Caco-2 (cell line): ENCODE results near the gene CLEC1B. TPM values are rescaled to one million over a fixed set of nuclear protein-coding genes. Genes with fewer than 3 reads are reported as not detected.
"Not testable (repeated sequence)": the region's sequence is repeated elsewhere in the genome, so short reads cannot be mapped to it uniquely, and the experiment has no call there.

Experiments used
- BruUV-seq: library from RNA; stranded (reverse); fragments of 400-500 nt; replicated peaks from 2 replicates; lab custom pipeline; 2021; lab: Mats Ljungman, UMichigan
- CTCF ChIA-PET: fragments of 300-600 bp; sonication (Branson Sonifier 250); formaldehyde crosslinking; loops from one replicate; lab custom pipeline; 2022; ENCODE audit warnings: antibody characterized with exemption; lab: Charles Lee
- POLR2A ChIA-PET: fragments of 300-600 bp; sonication (Branson Sonifier 250); formaldehyde crosslinking; loops from one replicate; lab custom pipeline; 2022; ENCODE audit warnings: antibody characterized with exemption; lab: Charles Lee
- DNase-seq, 2 experiments: peaks; one replicate each; pipeline versions ENCODE4 v3.0.0 to v3.0.0-alpha.2; 2020 to 2022
- H3K27me3 ChIP-seq: replicated peaks from 2 replicates; pipeline ENCODE4 v1.6.0; 2011; ENCODE audit warnings: low read length; ENCODE audit not compliant: control insufficient read depth, insufficient read depth
- H3K36me3 ChIP-seq: 2 replicates; pipeline ENCODE4 v1.5.1; 2011; ENCODE audit warnings: low read length; ENCODE audit not compliant: control insufficient read depth, insufficient read depth
- H3K4me1 ChIP-seq: fragments of 250-450 bp; sonication (Bioruptor Pico); 2 replicates; pipeline ENCODE4 v1.5.1; 2020; ENCODE audit warnings: mild to moderate bottlenecking
- H3K4me3 ChIP-seq: 2 replicates; pipeline ENCODE4 v1.5.1; 2011; ENCODE audit warnings: low read depth, mild to moderate bottlenecking, control low read depth, low read length
- H3K9me3 ChIP-seq: fragments of 250-450 bp; sonication (Bioruptor Pico); 2 replicates; pipeline ENCODE4 v1.5.1; 2020; ENCODE audit warnings: mild to moderate bottlenecking, moderate library complexity
- H3K27ac Mint-ChIP-seq: one replicate; pipeline ENCODE4 v1.8.0; 2022; ENCODE audit warnings: mixed read lengths; ENCODE audit not compliant: unreplicated experiment
- H3K27me3 Mint-ChIP-seq: one replicate; pipeline ENCODE4 v1.8.0; 2022; ENCODE audit warnings: mixed read lengths; ENCODE audit not compliant: insufficient read depth, unreplicated experiment
- H3K36me3 Mint-ChIP-seq: one replicate; pipeline ENCODE4 v1.8.0; 2022; ENCODE audit warnings: mild to moderate bottlenecking, mixed read lengths; ENCODE audit not compliant: insufficient read depth, unreplicated experiment
- H3K4me1 Mint-ChIP-seq: one replicate; pipeline ENCODE4 v1.8.0; 2022; ENCODE audit warnings: low read depth, mixed read lengths; ENCODE audit not compliant: unreplicated experiment
- H3K4me3 Mint-ChIP-seq: one replicate; pipeline ENCODE4 v1.8.0; 2022; ENCODE audit warnings: mild to moderate bottlenecking, moderate library complexity, mixed read lengths; ENCODE audit not compliant: unreplicated experiment
- H3K9me3 Mint-ChIP-seq: one replicate; pipeline ENCODE4 v1.8.0; 2022; ENCODE audit warnings: mixed read lengths; ENCODE audit not compliant: unreplicated experiment
- CTCF ChIP-seq, 2 experiments: fragments of 200-600 bp in 1 of 2; IDR thresholded peaks; 1 replicate in 1 of 2; 2 replicates in 1 of 2; pipeline versions ENCODE4 v1.5.1 to v1.8.0; 2011 to 2022; ENCODE audit warnings: antibody characterized with exemption in 1 of 2, control low read depth in 1 of 2, inconsistent platforms in 1 of 2, low read depth in 1 of 2, low read length in 1 of 2, mild to moderate bottlenecking in 1 of 2, moderate library complexity in 1 of 2; ENCODE audit not compliant: insufficient read depth in 1 of 2, severe bottlenecking in 1 of 2, unreplicated experiment in 1 of 2
- intact Hi-C: fragments of 100-400 bp; cut with micrococcal nuclease; formaldehyde crosslinking; loops from one replicate; pipeline ENCODE4 v1.10.0; 2022; ENCODE audit not compliant: unreplicated experiment
- total RNA-seq: library from RNA; stranded (reverse); gene quantifications from 2 replicates; pipeline ENCODE4 v1.2.3, GENCODE V29; 2022

CLEC1B gene
- total RNA-seq, 1 experiment from 2014 or later: not detected

- Mint-ChIP-seq H3K27me3 (no peaks in the 10 kb centered on the region), H3K4me1 (no peaks in the 10 kb centered on the region), H3K36me3 (no peaks in the 10 kb centered on the region), H3K4me3 (no peak overlapping the region), H3K9me3 (peaks cover 7% of the 10 kb centered on the region), H3K27ac (no peak overlapping the region)
- intact Hi-C loops: no loop called here
- peaks cover 12% of the 10 kb centered on the region; the same call in 1 of the 2 replicates for H3K9me3 ChIP-seq
- POLR2A ChIA-PET: no interaction called here
- H3K4me1 ChIP-seq: no peaks in the 10 kb centered on the region
- no peaks in the 10 kb centered on the region for H3K36me3 ChIP-seq
- no peak overlapping the region for H3K4me3 ChIP-seq
- CTCF ChIA-PET: interaction anchor here (0.7 kb wide), 1 partner anchor 23 kb away, joined by 3 read pairs; no protein-coding TSS in a partner anchor
- H3K27me3 ChIP-seq: no peaks in the 10 kb centered on the region; the same call in 1 of the 2 replicates
- TF ChIP-seq CTCF (IDR thresholded peaks at IDR 0.05; ENCODE audit: insufficient read depth in 1 of 2, low read depth in 1 of 2, low read length in 1 of 2, severe bottlenecking in 1 of 2, unreplicated experiment in 1 of 2): no peak
- DNase-seq: no peak
- no TSS peak for BruUV-seq
Measured at GRCh38 chr12:9980126-9980525, 18.8 kb downstream of the CLEC1B start.

GRCh38 chr12:9977916-9978315 lies 21.0 kb downstream of the CLEC1B start:
- CTCF ChIA-PET: no interaction called here
- H3K4me3 Mint-ChIP-seq: no peak overlapping the region

GRCh38 chr12:9976626-9977025 lies 22.3 kb downstream of the CLEC1B start:
- BruUV-seq, CTCF ChIA-PET: not testable (repeated sequence)

More at GRCh38 chr12:9977916-9978315, 21.0 kb downstream of the CLEC1B start:
- Histone ChIP-seq H3K4me3 (no peak overlapping the region), H3K4me1 (no peaks in the 10 kb centered on the region), H3K36me3 (no peaks in the 10 kb centered on the region), H3K27me3 (no peaks in the 10 kb centered on the region; the same call in 1 of the 2 replicates), H3K9me3 (peaks cover 12% of the 10 kb centered on the region; the same call in 1 of the 2 replicates)
- Mint-ChIP-seq H3K36me3 (no peaks in the 10 kb centered on the region), H3K9me3 (peaks cover 13% of the 10 kb centered on the region), H3K27ac (no peak overlapping the region), H3K27me3 (peaks cover 9% of the 10 kb centered on the region), H3K4me1 (no peaks in the 10 kb centered on the region)
- TF ChIP-seq CTCF (IDR thresholded peaks at IDR 0.05; ENCODE audit: insufficient read depth in 1 of 2, low read depth in 1 of 2, low read length in 1 of 2, severe bottlenecking in 1 of 2, unreplicated experiment in 1 of 2): no peak
- DNase-seq: no peak
- POLR2A ChIA-PET: no interaction called here
- intact Hi-C loops: no loop called here
- BruUV-seq: no TSS peak

More at GRCh38 chr12:9976626-9977025, 22.3 kb downstream of the CLEC1B start:
- H3K27me3 ChIP-seq, intact Hi-C loops, H3K4me3 ChIP-seq, DNase-seq, H3K4me1 ChIP-seq, H3K4me3 Mint-ChIP-seq, POLR2A ChIA-PET, H3K27ac Mint-ChIP-seq, H3K36me3 Mint-ChIP-seq, H3K4me1 Mint-ChIP-seq, H3K36me3 ChIP-seq: not testable (repeated sequence)
- H3K27me3 Mint-ChIP-seq: peaks cover 11% of the 10 kb centered on the region
- peaks cover 13% of the 10 kb centered on the region for H3K9me3 Mint-ChIP-seq
- H3K9me3 ChIP-seq: peaks cover 12% of the 10 kb centered on the region; the same call in 1 of the 2 replicates
